Stimulated activated CD4-positive, alpha-beta T cell treated with anti-CD3 and anti-CD28 coated beads, Interleukin-12 subunit alpha, Interleukin-12 subunit beta, amount 100 ng/mL, for 48 hours (primary cell): ENCODE results near the gene LCMT2.

Experiments used
- DNase-seq, 3 donors: peaks; one replicate each; pipeline ENCODE4 v3.0.0-alpha.2; 2020; ENCODE audit warnings: low read depth in 2 of 3, low spot score in 1 of 3

The LCMT2 gene

GRCh38 chr15:43329960-43330779 is at the start of gene LCMT2:
Gene LCMT2 (minus strand): TSS chr15:43330573. CDS start chr15:43330489, 84 bp downstream.
- peak; percentile 77 to 88 (median 84) for DNase-seq

GRCh38 chr15:43378601-43379000 is 48.2 kb upstream of the LCMT2 start:
- DNase-seq = no peak

- peak in 2 of 3 donors; percentile 3 to 18 for DNase-seq
Measured at GRCh38 chr15:43376017-43376705, 45.8 kb upstream of the LCMT2 start.

GRCh38 chr15:43370975-43371974 is 40.9 kb upstream of the LCMT2 start, which contains the start of the genes TUBGCP4 and ZSCAN29:
Gene TUBGCP4 (plus strand): TSS chr15:43371101. CDS start chr15:43371355, 254 bp downstream.
Gene ZSCAN29 (minus strand): TSS chr15:43371043. CDS start chr15:43369913, 1,130 bp downstream.
- DNase-seq = peak; percentile 56 to 78 (median 73)

- DNase-seq = peak in 1 of 3 donors; percentile 4
Measured at GRCh38 chr15:43370310-43370974, 40.1 kb upstream of the LCMT2 start.

GRCh38 chr15:43361313-43361903 is 31.0 kb upstream of the LCMT2 start:
- DNase-seq = no peak

GRCh38 chr15:43360821-43361220 is 30.4 kb upstream of the LCMT2 start:
- no peak for DNase-seq

GRCh38 chr15:43352693-43353382 is 22.5 kb upstream of the LCMT2 start:
- no peak for DNase-seq

GRCh38 chr15:43347114-43347513 is 16.7 kb upstream of the LCMT2 start:
- no peak for DNase-seq

GRCh38 chr15:43346305-43346704 is 15.9 kb upstream of the LCMT2 start:
- no peak for DNase-seq

GRCh38 chr15:43330780-43331087 is 361 bp upstream of the LCMT2 start:
- no peak for DNase-seq

- peak in 2 of 3 donors; percentile 0 to 11 for DNase-seq
Measured at GRCh38 chr15:43329217-43329959, 985 bp downstream of the LCMT2 start.

GRCh38 chr15:43325039-43325684 is 5.2 kb downstream of the LCMT2 start:
- no peak for DNase-seq

- no peak for DNase-seq
Measured at GRCh38 chr15:43318990-43319771, 11.2 kb downstream of the LCMT2 start.

GRCh38 chr15:43317566-43318184 is 12.7 kb downstream of the LCMT2 start:
- no peak for DNase-seq

GRCh38 chr15:43316971-43317346 is 13.4 kb downstream of the LCMT2 start:
- DNase-seq = no peak
